ENCODE results near the gene DGKA. TPM values are rescaled to one million over a fixed set of nuclear protein-coding genes. Genes with fewer than 3 reads are reported as not detected.

DGKA gene
- total and polyA plus RNA-seq, 2 of the 4 experiments (the other 2 are of a cell fraction), result 71.9 to 75.1 TPM

DNA sequence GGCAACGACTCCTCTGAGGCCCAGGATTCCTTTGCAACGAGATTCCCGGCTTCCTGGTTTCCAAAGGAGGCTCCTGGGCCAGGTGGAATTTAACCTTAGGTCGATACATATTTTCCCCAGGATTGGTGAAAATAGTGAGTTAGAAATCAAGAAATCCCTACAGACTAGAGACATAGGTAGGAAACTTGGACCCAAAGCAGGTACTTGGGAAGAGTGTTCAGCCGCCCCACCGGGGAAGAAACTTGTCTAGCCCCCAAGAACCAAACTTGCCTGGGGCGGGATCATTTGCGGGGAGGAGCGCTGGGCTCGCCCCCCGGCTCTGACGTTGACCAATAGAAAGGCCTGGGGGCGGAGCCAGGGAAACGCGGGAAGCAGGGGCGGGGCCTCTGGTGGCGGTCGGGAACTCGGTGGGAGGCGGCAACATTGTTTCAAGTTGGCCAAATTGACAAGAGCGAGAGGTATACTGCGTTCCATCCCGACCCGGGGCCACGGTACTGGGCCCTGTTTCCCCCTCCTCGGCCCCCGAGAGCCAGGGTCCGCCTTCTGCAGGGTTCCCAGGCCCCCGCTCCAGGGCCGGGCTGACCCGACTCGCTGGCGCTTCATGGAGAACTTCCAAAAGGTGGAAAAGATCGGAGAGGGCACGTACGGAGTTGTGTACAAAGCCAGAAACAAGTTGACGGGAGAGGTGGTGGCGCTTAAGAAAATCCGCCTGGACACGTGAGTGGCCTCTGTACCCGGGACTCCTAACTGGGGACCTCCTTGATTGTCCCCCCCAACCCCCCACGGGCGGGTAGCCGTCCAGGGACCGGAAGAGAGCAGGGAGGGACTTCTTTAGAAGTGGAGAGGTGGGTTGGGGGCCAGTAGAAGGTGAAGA is 35.7 kb downstream of the DGKA start, which contains the start of gene CDK2:
CDK2 (plus strand) TSS at position 423 of the 874 bp plus-strand sequence; CDS start at position 602, 179 bp downstream.
- H2AK5ac ChIP-seq (ENCODE audit: low read depth, low read length), result peak within 1 kb of the TSS; percentile 12
- H3K18ac ChIP-seq (ENCODE audit: low read depth, low read length), result peak within 1 kb of the TSS; percentile 31; the same call in 1 of the 2 replicates
- H4K91ac ChIP-seq (ENCODE audit: insufficient read depth, low read depth, low read length), result peak within 1 kb of the TSS; percentile 86
- peaks cover 13% of the 10 kb centered on the region for H3K4me1 ChIP-seq (ENCODE audit: control insufficient read depth, insufficient read depth, low read length)
- dilution Hi-C loops (cut with HindIII; ENCODE audit: low sequenced_read_pairs, unreplicated experiment), result no loop called here
- H2AFZ ChIP-seq (replicated peaks; ENCODE audit: low read length, poor library complexity), result peak within 1 kb of the TSS; percentile 95
- H3K27ac ChIP-seq (ENCODE audit: insufficient read depth, low read length), result peak within 1 kb of the TSS; percentile 60
- ChIA-PET CTCF (interaction anchor here (0.6 kb wide), 1 partner anchor 36 kb away, joined by 5 read pairs; no protein-coding TSS in a partner anchor), POLR2A (ENCODE audit: unreplicated experiment) (no interaction called here)
- H2BK5ac ChIP-seq (ENCODE audit: low read depth, low read length, poor library complexity, severe bottlenecking), result peak within 1 kb of the TSS; percentile 67
- H3K36me3 ChIP-seq (ENCODE audit: control insufficient read depth, insufficient read depth, low read length), result peaks cover 5% of the 10 kb centered on the region
- peak within 1 kb of the TSS; percentile 85 to 86 for H4K8ac ChIP-seq (ENCODE audit: low read depth in 2 of 2, low read length in 2 of 2)
- no peaks in the 10 kb centered on the region for H4K20me1 ChIP-seq (ENCODE audit: insufficient read depth, low read length)
- H3K27me3 ChIP-seq (ENCODE audit: control insufficient read depth, insufficient read depth, low read length), result no peaks in the 10 kb centered on the region
- H3K4ac ChIP-seq (ENCODE audit: low read depth, low read length), result peak within 1 kb of the TSS; percentile 77
- peak within 1 kb of the TSS; percentile 47 for H4K5ac ChIP-seq (ENCODE audit: low read depth, low read length)
- peak within 1 kb of the TSS; percentile 95 for H3K4me2 ChIP-seq (ENCODE audit: low read depth, low read length)
- peak within 1 kb of the TSS; percentile 88 for H3K23ac ChIP-seq (ENCODE audit: low read depth, low read length)
- peak within 1 kb of the TSS; percentile 40 for H3K9ac ChIP-seq (ENCODE audit: low read depth, low read length)
- H3K14ac ChIP-seq (replicated peaks; ENCODE audit: low read depth, low read length), result peak within 1 kb of the TSS; percentile 93
- H2AK9ac ChIP-seq (replicated peaks; ENCODE audit: low read depth, low read length, poor library complexity), result peak within 1 kb of the TSS; percentile 93
- peaks cover 10 to 51% of the 10 kb centered on the region in 2 experiments; a peak in 3 of 4 replicates for H3K79me1 ChIP-seq (ENCODE audit: low read depth in 1 of 2, low read length in 2 of 2)
- peak within 1 kb of the TSS; percentile 25; the same call in 1 of the 2 replicates for H3K56ac ChIP-seq (ENCODE audit: extremely low read depth, insufficient read depth, low read length)
- peak within 1 kb of the TSS; percentile 63 for H3K4me3 ChIP-seq (ENCODE audit: insufficient read depth, low read depth, low read length)
- peak within 1 kb of the TSS; percentile 26; the same call in 1 of the 2 replicates for H2BK120ac ChIP-seq (ENCODE audit: low read depth, low read length)
- no peak within 1 kb of the TSS for H2BK20ac ChIP-seq (ENCODE audit: low read depth, low read length)
- BruUV-seq (replicated peaks), result no TSS peak
- intact Hi-C loops (cut with micrococcal nuclease), result no loop called here
- H3K9me1 ChIP-seq (ENCODE audit: insufficient read depth, low read length), result peaks cover 10% of the 10 kb centered on the region; the same call in 1 of the 2 replicates
- WGBS, 2 experiments (ENCODE audit: extremely low coverage in 2 of 2, insufficient read length in 1 of 2), result 0% methylated on average over 17 of the region's 45 CpGs; no CpG with 5 or more reads in 1 of the 2 experiments
- TF ChIP-seq MXI1 (IDR thresholded peaks at IDR 0.05; ENCODE audit: borderline replicate concordance, low read depth, low read length), result no peak
- TF ChIP-seq CHD1 (IDR thresholded peaks at IDR 0.05; ENCODE audit: low read depth, low read length), result peak; percentile 73; the same call in 1 of the 2 replicates
- TF ChIP-seq POLR2A (IDR thresholded peaks at IDR 0.05; ENCODE audit: low read depth, low read length), result peak; percentile 82
- TF ChIP-seq RFX5 (IDR thresholded peaks at IDR 0.05; ENCODE audit: low read depth, low read length), result no peak
- TF ChIP-seq MAZ (IDR thresholded peaks at IDR 0.05; ENCODE audit: borderline replicate concordance, low read depth, low read length), result peak; percentile 63; the same call in 1 of the 2 replicates
- no peak for TF ChIP-seq NFE2L2 (IDR thresholded peaks at IDR 0.05; ENCODE audit: low read depth, low read length)
- TF ChIP-seq, protein P1, sequence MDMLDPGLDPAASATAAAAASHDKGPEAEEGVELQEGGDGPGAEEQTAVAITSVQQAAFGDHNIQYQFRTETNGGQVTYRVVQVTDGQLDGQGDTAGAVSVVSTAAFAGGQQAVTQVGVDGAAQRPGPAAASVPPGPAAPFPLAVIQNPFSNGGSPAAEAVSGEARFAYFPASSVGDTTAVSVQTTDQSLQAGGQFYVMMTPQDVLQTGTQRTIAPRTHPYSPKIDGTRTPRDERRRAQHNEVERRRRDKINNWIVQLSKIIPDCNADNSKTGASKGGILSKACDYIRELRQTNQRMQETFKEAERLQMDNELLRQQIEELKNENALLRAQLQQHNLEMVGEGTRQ (IDR thresholded peaks at IDR 0.05; ENCODE audit: low read depth, low read length), result no peak
- TF ChIP-seq CEBPB (IDR thresholded peaks at IDR 0.05; ENCODE audit: low read depth, low read length), result no peak
- TF ChIP-seq, protein P2, sequence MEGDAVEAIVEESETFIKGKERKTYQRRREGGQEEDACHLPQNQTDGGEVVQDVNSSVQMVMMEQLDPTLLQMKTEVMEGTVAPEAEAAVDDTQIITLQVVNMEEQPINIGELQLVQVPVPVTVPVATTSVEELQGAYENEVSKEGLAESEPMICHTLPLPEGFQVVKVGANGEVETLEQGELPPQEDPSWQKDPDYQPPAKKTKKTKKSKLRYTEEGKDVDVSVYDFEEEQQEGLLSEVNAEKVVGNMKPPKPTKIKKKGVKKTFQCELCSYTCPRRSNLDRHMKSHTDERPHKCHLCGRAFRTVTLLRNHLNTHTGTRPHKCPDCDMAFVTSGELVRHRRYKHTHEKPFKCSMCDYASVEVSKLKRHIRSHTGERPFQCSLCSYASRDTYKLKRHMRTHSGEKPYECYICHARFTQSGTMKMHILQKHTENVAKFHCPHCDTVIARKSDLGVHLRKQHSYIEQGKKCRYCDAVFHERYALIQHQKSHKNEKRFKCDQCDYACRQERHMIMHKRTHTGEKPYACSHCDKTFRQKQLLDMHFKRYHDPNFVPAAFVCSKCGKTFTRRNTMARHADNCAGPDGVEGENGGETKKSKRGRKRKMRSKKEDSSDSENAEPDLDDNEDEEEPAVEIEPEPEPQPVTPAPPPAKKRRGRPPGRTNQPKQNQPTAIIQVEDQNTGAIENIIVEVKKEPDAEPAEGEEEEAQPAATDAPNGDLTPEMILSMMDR (conservative IDR thresholded peaks at IDR 0.05; ENCODE audit: low read depth, low read length), result no peak
- DNase-seq (peak; percentile 65), ATAC-seq (ENCODE audit: low read depth) (peak; percentile 99)
- H3K9me3 ChIP-seq (ENCODE audit: control insufficient read depth, insufficient read depth, low read length), result no peaks in the 10 kb centered on the region
- 0 out of 3 replicates have a peak within 1 kb of the TSS, but pooled peaks have one; percentile 65 for H2BK15ac ChIP-seq (ENCODE audit: low read depth, low read length)
- in situ Hi-C loops (cut with MboI; ENCODE audit: low sequenced_read_pairs), result no loop called here

Data from IMR-90 (cell line).